ENCODE results near the gene MORN5.

Gene MORN5

GRCh38 chr9:122244349-122244748 lies 84.6 kb downstream of the MORN5 start:
- DNase-seq = no peak

GRCh38 chr9:122246666-122247065 lies 87.0 kb downstream of the MORN5 start:
- DNase-seq = no peak

GRCh38 chr9:122248448-122248865 lies 88.7 kb downstream of the MORN5 start:
- DNase-seq = no peak

Measured in NCI-H146 (cell line).